ENCODE results near the gene ULK3.

Gene ULK3

DNA sequence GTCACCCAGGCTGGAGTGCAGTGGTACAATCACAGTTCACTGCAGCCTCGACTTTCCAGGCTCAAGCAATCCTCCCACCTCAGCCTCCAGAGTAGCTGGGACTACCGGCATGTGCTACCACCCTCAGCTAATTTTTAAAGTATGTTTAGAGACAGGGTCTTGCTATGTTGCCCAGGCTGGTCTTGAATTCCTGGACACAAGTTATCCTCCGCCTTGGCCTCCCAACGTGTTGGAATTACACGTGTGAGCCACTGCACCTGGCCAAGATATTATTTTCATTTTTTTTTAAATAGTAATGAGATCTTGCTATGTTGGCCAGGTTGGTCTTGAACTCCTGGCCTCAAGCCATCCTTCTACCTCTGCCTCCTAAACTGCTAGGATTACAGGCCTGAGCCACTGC lies 42.5 kb upstream of the ULK3 start:
- TF ChIP-seq, protein P1, sequence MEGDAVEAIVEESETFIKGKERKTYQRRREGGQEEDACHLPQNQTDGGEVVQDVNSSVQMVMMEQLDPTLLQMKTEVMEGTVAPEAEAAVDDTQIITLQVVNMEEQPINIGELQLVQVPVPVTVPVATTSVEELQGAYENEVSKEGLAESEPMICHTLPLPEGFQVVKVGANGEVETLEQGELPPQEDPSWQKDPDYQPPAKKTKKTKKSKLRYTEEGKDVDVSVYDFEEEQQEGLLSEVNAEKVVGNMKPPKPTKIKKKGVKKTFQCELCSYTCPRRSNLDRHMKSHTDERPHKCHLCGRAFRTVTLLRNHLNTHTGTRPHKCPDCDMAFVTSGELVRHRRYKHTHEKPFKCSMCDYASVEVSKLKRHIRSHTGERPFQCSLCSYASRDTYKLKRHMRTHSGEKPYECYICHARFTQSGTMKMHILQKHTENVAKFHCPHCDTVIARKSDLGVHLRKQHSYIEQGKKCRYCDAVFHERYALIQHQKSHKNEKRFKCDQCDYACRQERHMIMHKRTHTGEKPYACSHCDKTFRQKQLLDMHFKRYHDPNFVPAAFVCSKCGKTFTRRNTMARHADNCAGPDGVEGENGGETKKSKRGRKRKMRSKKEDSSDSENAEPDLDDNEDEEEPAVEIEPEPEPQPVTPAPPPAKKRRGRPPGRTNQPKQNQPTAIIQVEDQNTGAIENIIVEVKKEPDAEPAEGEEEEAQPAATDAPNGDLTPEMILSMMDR (IDR thresholded peaks at IDR 0.05; ENCODE audit: low read depth, low read length) = no peak
- no peak for DNase-seq (ENCODE audit: extremely low read depth, low read depth)

DNA sequence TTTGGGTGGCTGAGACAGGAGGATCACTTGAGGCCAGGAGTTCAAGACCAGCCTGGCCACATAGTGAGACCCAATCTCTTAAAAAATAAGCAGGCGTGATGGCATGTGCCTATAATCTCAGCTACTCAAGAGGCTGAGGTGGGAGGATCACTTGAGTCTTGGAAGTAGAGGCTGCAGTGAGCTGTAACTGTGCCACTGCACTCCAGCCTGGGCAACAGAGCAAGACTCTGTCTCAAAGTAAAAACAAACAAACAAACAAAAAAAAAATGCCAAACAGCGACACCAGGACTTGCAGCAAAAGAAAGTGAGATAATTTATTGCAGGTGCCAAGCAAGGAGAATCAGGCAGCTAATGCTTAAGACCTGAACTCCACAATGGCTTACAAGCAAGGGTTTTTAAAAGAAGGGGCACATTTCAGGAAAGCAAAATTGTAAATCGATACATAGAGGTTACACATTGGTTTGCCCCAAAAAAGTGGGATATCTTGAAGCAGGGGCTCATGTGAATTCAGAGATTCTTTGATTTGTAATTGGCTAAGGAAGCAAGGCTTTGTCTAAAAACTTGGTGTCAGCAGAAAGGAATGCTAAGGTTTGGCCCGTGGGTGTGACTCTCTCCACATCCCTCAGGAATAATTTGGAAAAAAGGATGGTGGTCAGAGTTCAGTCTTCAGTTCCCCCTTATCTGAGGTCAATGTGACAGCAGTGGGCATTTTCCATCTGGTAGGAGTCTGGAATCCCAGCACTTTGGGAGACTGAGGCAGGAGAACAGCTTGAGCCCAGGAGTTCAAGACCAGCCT lies 41.7 kb upstream of the ULK3 start:
- DNase-seq (ENCODE audit: extremely low read depth, low read depth) = no peak
- TF ChIP-seq, protein P1 (IDR thresholded peaks at IDR 0.05; ENCODE audit: low read depth, low read length) = no peak

- DNase-seq (ENCODE audit: extremely low read depth, low read depth) = no peak
- TF ChIP-seq, protein P1 (IDR thresholded peaks at IDR 0.05; ENCODE audit: low read depth, low read length) = no peak
Observed at GRCh38 chr15:74882528-74882927, 39.6 kb upstream of the ULK3 start.

- no peak for DNase-seq (ENCODE audit: extremely low read depth, low read depth)
- TF ChIP-seq, protein P1 (IDR thresholded peaks at IDR 0.05; ENCODE audit: low read depth, low read length) = no peak
Observed at GRCh38 chr15:74878273-74878672, 35.3 kb upstream of the ULK3 start.

- TF ChIP-seq, protein P1 (IDR thresholded peaks at IDR 0.05; ENCODE audit: low read depth, low read length) = no peak
- DNase-seq (ENCODE audit: extremely low read depth, low read depth) = no peak
Observed at GRCh38 chr15:74873756-74874424, 30.9 kb upstream of the ULK3 start.

DNA sequence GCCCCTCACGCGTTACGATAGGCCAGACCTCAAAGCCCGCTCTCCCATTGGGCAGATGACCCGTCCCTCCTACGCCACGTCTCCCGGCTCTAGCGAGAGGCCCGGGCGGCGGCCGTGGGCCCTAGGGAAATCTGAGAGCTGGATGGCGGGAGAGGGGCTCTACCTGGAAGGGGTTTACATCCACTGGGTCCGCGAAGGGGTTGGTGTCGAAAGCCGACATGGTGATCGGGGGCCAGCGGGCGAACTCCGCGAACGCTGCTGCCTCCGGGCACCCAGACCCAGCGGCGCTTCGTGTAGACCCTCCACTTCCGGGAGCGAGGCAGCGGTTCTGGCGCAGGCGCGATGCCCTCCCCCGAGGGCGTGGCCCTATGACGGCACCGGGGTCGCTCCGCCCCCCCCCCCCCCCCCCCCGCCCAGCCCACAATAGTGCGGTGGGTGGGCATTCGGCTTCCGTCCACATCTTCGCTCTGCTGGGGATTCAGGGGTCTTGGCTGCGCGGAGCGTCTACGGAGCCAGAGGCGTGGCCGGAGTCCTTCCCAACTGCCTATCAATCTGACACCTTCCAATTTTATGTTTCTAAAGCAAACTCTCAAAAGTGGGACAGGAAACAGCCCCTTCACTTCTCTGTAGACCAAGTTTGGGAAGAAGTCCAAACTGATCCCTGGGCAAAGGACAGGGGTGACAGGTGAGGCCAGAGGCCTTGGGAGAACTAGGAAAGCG lies 30.2 kb upstream of the ULK3 start, which contains the start of gene SCAMP2:
TSS of gene SCAMP2 (minus strand) at position 330 of the 720 bp plus-strand sequence. CDS start at position 220, 110 bp downstream.
- TF ChIP-seq, protein P1 (IDR thresholded peaks at IDR 0.05; ENCODE audit: low read depth, low read length) = no peak
- DNase-seq (ENCODE audit: extremely low read depth, low read depth) = peak; percentile 81

DNA sequence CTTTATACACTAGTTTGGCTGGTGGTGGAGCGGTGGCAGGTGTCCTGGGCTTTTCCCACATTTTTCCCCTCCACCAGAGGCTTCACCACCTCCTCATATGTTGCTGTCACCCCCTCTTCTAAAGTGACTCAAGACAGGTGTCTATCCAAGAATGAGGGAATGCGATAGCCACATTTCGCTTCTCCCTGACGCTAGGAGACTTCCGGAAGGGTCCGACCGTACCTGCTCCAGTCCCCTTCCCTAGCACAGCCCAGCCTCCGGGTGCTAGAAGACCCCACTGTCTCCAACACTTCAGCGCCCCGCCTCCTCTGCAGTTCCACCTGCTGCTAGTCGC lies 29.7 kb upstream of the ULK3 start:
- no peak for DNase-seq (ENCODE audit: extremely low read depth, low read depth)
- TF ChIP-seq, protein P1 (IDR thresholded peaks at IDR 0.05; ENCODE audit: low read depth, low read length) = no peak
